Parathyroid adenoma (tissue), 2 donors: ENCODE measurements around the gene DACT1.
A peak's percentile ranks its signal among the peaks of the same experiment; 100 is the strongest.

ENCODE experiments used
- H2AFZ ChIP-seq: fragments of 300-600 bp; sonication (generic); one replicate; pipeline ENCODE4 v1.7.0; 2017; ENCODE audit warnings: antibody characterized with exemption, mild to moderate bottlenecking
- H3K27ac ChIP-seq: fragments of 300-600 bp; sonication (generic); one replicate; pipeline ENCODE4 v1.7.0; 2017
- H3K27me3 ChIP-seq: fragments of 300-600 bp; sonication (generic); one replicate; pipeline ENCODE4 v1.7.0; 2017; ENCODE audit warnings: low read length; ENCODE audit not compliant: control insufficient read depth, insufficient read depth
- H3K36me3 ChIP-seq: fragments of 300-600 bp; sonication (generic); one replicate; pipeline ENCODE4 v1.7.0; 2017; ENCODE audit warnings: low read length; ENCODE audit not compliant: control insufficient read depth, insufficient read depth
- H3K4me1 ChIP-seq: fragments of 300-600 bp; sonication (generic); one replicate; pipeline ENCODE4 v1.7.0; 2017; ENCODE audit warnings: control low read depth
- H3K4me2 ChIP-seq: fragments of 300-600 bp; sonication (generic); one replicate; pipeline ENCODE4 v1.7.0; 2017; ENCODE audit warnings: low read length
- H3K4me3 ChIP-seq: fragments of 300-600 bp; sonication (generic); one replicate; pipeline ENCODE4 v1.7.0; 2017; ENCODE audit warnings: low read depth, low read length
- H3K79me2 ChIP-seq: fragments of 300-600 bp; sonication (generic); one replicate; pipeline ENCODE4 v1.7.0; 2017; ENCODE audit warnings: control low read depth
- H3K9ac ChIP-seq: fragments of 300-600 bp; sonication (generic); one replicate; pipeline ENCODE4 v1.7.0; 2017; ENCODE audit warnings: mild to moderate bottlenecking
- H3K9me3 ChIP-seq: fragments of 300-600 bp; sonication (generic); one replicate; pipeline ENCODE4 v1.7.0; 2017; ENCODE audit warnings: low read length; ENCODE audit not compliant: control insufficient read depth
- TF ChIP-seq, protein P1 (sequence below): fragments of 300-600 bp; sonication (generic); IDR thresholded peaks from one replicate; pipeline ENCODE4 v1.7.0; 2017; ENCODE audit warnings: antibody characterized with exemption, mild to moderate bottlenecking
- donor health status: primary hyperparathyroidism.

The DACT1 gene

DNA sequence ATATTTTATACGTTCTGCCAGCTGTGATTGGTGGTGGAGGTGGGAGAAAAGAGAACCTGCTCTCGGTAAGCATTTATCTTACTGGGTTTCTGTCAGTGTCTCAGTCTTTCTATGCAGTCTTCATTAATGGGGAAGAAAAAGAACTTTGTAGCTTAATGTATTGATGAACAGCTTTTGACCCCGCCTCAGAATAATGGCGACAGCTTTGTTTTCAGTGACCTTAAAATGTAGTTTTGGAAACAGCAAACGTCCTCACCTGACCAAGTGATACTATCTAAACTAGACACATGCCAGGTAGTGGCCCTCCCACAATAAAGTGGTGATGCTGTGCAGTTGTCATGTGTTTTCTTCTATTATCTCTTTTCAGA lies 1.4 kb downstream of the DACT1 start:
- TF ChIP-seq, protein P1, sequence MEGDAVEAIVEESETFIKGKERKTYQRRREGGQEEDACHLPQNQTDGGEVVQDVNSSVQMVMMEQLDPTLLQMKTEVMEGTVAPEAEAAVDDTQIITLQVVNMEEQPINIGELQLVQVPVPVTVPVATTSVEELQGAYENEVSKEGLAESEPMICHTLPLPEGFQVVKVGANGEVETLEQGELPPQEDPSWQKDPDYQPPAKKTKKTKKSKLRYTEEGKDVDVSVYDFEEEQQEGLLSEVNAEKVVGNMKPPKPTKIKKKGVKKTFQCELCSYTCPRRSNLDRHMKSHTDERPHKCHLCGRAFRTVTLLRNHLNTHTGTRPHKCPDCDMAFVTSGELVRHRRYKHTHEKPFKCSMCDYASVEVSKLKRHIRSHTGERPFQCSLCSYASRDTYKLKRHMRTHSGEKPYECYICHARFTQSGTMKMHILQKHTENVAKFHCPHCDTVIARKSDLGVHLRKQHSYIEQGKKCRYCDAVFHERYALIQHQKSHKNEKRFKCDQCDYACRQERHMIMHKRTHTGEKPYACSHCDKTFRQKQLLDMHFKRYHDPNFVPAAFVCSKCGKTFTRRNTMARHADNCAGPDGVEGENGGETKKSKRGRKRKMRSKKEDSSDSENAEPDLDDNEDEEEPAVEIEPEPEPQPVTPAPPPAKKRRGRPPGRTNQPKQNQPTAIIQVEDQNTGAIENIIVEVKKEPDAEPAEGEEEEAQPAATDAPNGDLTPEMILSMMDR, result no peak
- Histone ChIP-seq H3K79me2 (no peaks in the 10 kb centered on the region), H2AFZ (peak overlapping the region; percentile 86), H3K9me3 (no peaks in the 10 kb centered on the region), H3K27me3 (no peaks in the 10 kb centered on the region), H3K27ac (peak overlapping the region; percentile 56), H3K4me1 (peaks cover 12% of the 10 kb centered on the region), H3K36me3 (no peaks in the 10 kb centered on the region), H3K9ac (no peak overlapping the region), H3K4me2 (peak overlapping the region; percentile 86), H3K4me3 (peak overlapping the region; percentile 67)

DNA sequence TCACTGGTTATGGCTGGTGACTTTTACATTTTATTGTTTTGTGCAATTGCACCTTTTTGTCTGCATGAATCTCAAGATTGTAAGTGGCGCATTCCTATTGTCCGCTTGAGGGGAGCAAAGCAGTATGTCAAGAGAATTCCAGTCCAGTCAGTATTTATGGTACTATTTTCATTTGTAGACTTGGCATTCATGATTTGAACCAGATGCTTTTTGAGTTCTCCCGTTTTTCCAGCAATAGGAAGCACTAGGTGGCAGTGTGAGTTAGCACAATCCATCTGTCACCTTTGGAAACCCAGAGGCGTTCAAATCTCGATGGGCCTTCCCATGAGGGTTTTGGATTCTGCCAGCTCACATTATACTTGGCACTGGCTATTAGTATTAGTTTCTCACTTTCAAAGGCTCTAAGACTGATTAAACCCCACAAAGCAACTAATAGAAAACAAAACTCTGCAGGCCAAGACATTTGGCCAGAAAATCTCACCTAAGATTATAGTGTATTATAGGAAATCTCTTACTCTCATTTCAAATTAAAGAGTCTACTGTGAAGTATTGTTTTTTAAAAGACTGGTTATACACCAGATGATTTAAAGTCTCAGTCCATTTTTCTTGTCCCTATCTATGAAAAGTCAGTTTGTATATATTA lies 2.2 kb downstream of the DACT1 start:
- H3K79me2 ChIP-seq, result no peaks in the 10 kb centered on the region
- no peaks in the 10 kb centered on the region for H3K27me3 ChIP-seq
- H3K36me3 ChIP-seq, result no peaks in the 10 kb centered on the region
- H2AFZ ChIP-seq, result no peak overlapping the region
- H3K9ac ChIP-seq, result no peak overlapping the region
- H3K4me3 ChIP-seq, result peak overlapping the region; percentile 67
- TF ChIP-seq, protein P1, result peak; percentile 61
- H3K27ac ChIP-seq, result no peak overlapping the region
- H3K4me1 ChIP-seq, result peaks cover 12% of the 10 kb centered on the region
- H3K4me2 ChIP-seq, result peak overlapping the region; percentile 86
- H3K9me3 ChIP-seq, result no peaks in the 10 kb centered on the region

DNA sequence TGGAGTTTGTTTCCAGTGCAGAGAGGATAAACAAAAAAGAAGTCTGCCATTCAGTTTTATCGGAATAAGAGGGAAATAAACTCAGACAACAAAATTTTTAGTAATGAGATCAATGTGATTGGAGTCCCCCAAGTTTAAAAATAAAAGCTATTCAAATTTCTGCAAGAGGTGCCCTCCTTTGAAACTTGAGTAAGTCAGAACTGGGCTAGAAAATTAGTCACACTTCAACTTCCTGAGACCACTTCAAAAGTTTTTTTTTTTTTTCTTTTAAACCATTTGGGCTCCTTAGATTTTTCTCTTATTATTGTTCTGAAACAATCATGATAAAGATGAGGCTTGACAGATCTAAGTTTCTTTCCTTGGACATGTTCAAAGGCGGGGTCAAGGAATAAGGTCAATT lies 3.2 kb downstream of the DACT1 start:
- Histone ChIP-seq H3K27ac (no peak overlapping the region), H3K27me3 (no peaks in the 10 kb centered on the region), H3K9ac (no peak overlapping the region)

DNA sequence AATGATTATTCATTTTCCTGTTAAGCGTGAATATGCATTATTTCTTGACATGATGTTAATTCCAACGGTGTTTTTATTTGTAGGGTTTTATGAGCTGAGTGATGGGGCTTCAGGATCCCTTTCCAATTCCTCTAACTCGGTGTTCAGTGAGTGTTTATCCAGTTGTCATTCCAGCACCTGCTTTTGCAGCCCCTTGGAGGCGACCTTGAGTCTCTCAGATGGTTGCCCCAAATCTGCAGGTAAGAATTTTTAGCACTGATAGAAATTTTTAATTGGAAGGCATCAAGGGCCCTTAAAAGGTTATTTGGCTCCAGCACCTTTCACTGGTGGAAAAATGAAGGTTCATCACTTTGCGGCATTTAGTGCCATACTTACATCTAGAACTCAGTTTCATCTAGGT lies 3.7 kb downstream of the DACT1 start:
- H3K36me3 ChIP-seq, result no peaks in the 10 kb centered on the region
- H3K4me2 ChIP-seq, result no peak overlapping the region
- no peaks in the 10 kb centered on the region for H3K79me2 ChIP-seq
- H3K9me3 ChIP-seq, result no peaks in the 10 kb centered on the region
- TF ChIP-seq, protein P1, result no peak
- H3K4me1 ChIP-seq, result peaks cover 9% of the 10 kb centered on the region
- H3K27ac ChIP-seq, result no peak overlapping the region
- H3K4me3 ChIP-seq, result no peak overlapping the region
- H2AFZ ChIP-seq, result no peak overlapping the region
- H3K27me3 ChIP-seq, result no peaks in the 10 kb centered on the region
- H3K9ac ChIP-seq, result no peak overlapping the region

More for the DNA sequence above, 3.2 kb downstream of the DACT1 start:
- Histone ChIP-seq H3K4me1 (peaks cover 12% of the 10 kb centered on the region), H3K9me3 (no peaks in the 10 kb centered on the region), H3K4me2 (no peak overlapping the region), H3K36me3 (no peaks in the 10 kb centered on the region), H3K79me2 (no peaks in the 10 kb centered on the region), H2AFZ (no peak overlapping the region), H3K4me3 (no peak overlapping the region)
- TF ChIP-seq, protein P1, result no peak

DNA sequence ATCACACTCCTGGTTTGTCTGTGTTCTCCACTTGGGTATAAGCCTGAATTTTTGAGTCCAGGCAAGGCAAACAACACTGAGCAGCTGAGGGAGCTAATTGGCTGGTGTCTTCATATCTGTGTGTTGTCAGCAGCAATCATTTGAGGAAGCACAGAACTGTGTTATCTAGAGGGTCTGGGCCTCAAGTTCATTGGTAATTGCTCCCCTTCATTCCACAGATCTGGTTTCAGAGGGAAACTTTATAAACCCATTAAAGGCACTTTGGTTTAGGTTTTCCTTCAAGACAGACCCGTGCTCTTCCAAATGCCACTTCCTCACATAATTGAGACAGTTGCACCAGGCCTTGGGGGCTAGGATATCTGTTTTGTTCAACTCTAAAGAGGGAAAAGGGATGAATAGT lies 5.6 kb downstream of the DACT1 start:
- H3K9me3 ChIP-seq, result no peaks in the 10 kb centered on the region
- H3K4me3 ChIP-seq, result no peak overlapping the region
- H3K79me2 ChIP-seq, result no peaks in the 10 kb centered on the region
- H3K9ac ChIP-seq, result no peak overlapping the region
- H2AFZ ChIP-seq, result no peak overlapping the region
- H3K4me1 ChIP-seq, result peaks cover 8% of the 10 kb centered on the region
- H3K36me3 ChIP-seq, result no peaks in the 10 kb centered on the region
- H3K27ac ChIP-seq, result no peak overlapping the region
- TF ChIP-seq, protein P1, result no peak
- H3K27me3 ChIP-seq, result no peaks in the 10 kb centered on the region
- no peak overlapping the region for H3K4me2 ChIP-seq
